Endothelial cell of umbilical vein (primary cell): ENCODE measurements around the gene RTP1. TPM values are rescaled to one million over a fixed set of nuclear protein-coding genes. Genes with fewer than 3 reads are reported as not detected.
"Not testable (repeated sequence)": the region's sequence is repeated elsewhere in the genome, so short reads cannot be mapped to it uniquely, and the experiment has no call there.

Experiments
- BruUV-seq: library from RNA; stranded (reverse); fragments of 400-500 nt; replicated peaks from 2 replicates; lab custom pipeline; 2021; lab: Mats Ljungman, UMichigan
- CTCF ChIA-PET: fragments of 300-600, 350-600 bp; sonication (Branson Sonifier 250); formaldehyde crosslinking; loops from one replicate; lab custom pipeline; 2021; ENCODE audit warnings: antibody characterized with exemption, inconsistent platforms; lab: Charles Lee
- POLR2A ChIA-PET: fragments of 300-600, 350-600 bp; sonication (Branson Sonifier 250); formaldehyde crosslinking; loops from one replicate; lab custom pipeline; 2021; ENCODE audit warnings: antibody characterized with exemption, inconsistent platforms; lab: Charles Lee
- DNase-seq: peaks from one replicate; pipeline ENCODE4 v3.0.0-alpha.2; 2011; ENCODE audit warnings: low read depth, low spot score
- FAIRE-seq: peaks from 2 replicates; lab custom pipeline; 2011; peaks lifted over from hg19 to GRCh38; lab: Jason Lieb, UNC
- H2AFZ ChIP-seq: 2 replicates; pipeline ENCODE4 v1.6.0; 2012; ENCODE audit warnings: low read depth, low read length, control low read depth, inconsistent platforms
- H3K27ac ChIP-seq: 2 replicates; pipeline ENCODE4 v1.5.1; 2011; ENCODE audit warnings: low read depth, mild to moderate bottlenecking, control low read depth, low read length, moderate library complexity; ENCODE audit not compliant: insufficient read depth
- H3K27me3 ChIP-seq, 2 experiments: 2 replicates each; pipeline versions ENCODE4 v1.6.0 to v1.6.1; 2011; ENCODE audit warnings: low read length in 2 of 2, mixed read lengths in 1 of 2; ENCODE audit not compliant: control insufficient read depth in 2 of 2, insufficient read depth in 2 of 2
- H3K36me3 ChIP-seq, 2 experiments: 2 replicates in 1 of 2; 3 replicates in 1 of 2; pipeline ENCODE4 v1.5.1; 2011; ENCODE audit warnings: low read length in 2 of 2, mild to moderate bottlenecking in 1 of 2, moderate library complexity in 1 of 2; ENCODE audit not compliant: control insufficient read depth in 2 of 2, insufficient read depth in 2 of 2; ENCODE audit errors: extremely low read depth in 1 of 2
- H3K4me1 ChIP-seq: 3 replicates; pipeline ENCODE4 v1.5.1; 2011; ENCODE audit warnings: mild to moderate bottlenecking, low read length; ENCODE audit not compliant: control insufficient read depth, insufficient read depth; ENCODE audit errors: extremely low read depth
- H3K4me2 ChIP-seq: 2 replicates; pipeline ENCODE4 v1.6.1; 2011; ENCODE audit warnings: low read length, control low read depth, mixed read lengths; ENCODE audit not compliant: insufficient read depth
- H3K4me3 ChIP-seq, 3 experiments: fragments of 200-600 bp in 1 of 3; sonication (generic), shearing (Covaris generic) in 1 of 3; replicated peaks in 1 of 3; 2 replicates each; pipeline ENCODE4 v1.5.1; 2011 to 2016; ENCODE audit warnings: control low read depth in 3 of 3, low read length in 3 of 3, mild to moderate bottlenecking in 2 of 3, inconsistent platforms in 1 of 3, low read depth in 1 of 3, moderate library complexity in 1 of 3; ENCODE audit not compliant: insufficient read depth in 1 of 3
- H3K79me2 ChIP-seq: 2 replicates; pipeline ENCODE4 v1.6.0; 2012; ENCODE audit warnings: low read length, inconsistent platforms; ENCODE audit not compliant: control insufficient read depth, insufficient read depth
- H3K9ac ChIP-seq: replicated peaks from 2 replicates; pipeline ENCODE3; 2011; ENCODE audit warnings: low read length, control low read depth; ENCODE audit not compliant: insufficient read depth; ENCODE audit errors: extremely low read depth
- H3K9me1 ChIP-seq: replicated peaks from 3 replicates; pipeline ENCODE4 v1.6.0; 2011; ENCODE audit warnings: mild to moderate bottlenecking, low read length; ENCODE audit not compliant: control insufficient read depth, insufficient read depth; ENCODE audit errors: extremely low read depth
- H3K9me3 ChIP-seq: replicated peaks from 2 replicates; pipeline ENCODE4 v1.5.1; 2012; ENCODE audit warnings: low read length, inconsistent platforms; ENCODE audit not compliant: control insufficient read depth, insufficient read depth
- H4K20me1 ChIP-seq: replicated peaks from 2 replicates; pipeline ENCODE3; 2011; ENCODE audit warnings: mild to moderate bottlenecking, low read length; ENCODE audit not compliant: control insufficient read depth, insufficient read depth; ENCODE audit errors: extremely low read depth
- EZH2 ChIP-seq: IDR thresholded peaks from 2 replicates; pipeline ENCODE4 v1.6.1; 2012; ENCODE audit warnings: borderline replicate concordance, low read depth, mild to moderate bottlenecking, moderate library complexity, low read length, inconsistent platforms; ENCODE audit not compliant: severe bottlenecking
- FOS ChIP-seq: IDR thresholded peaks from 2 replicates; pipeline ENCODE4 v1.6.1; 2011; ENCODE audit warnings: mild to moderate bottlenecking, low read length, moderate library complexity, borderline replicate concordance; ENCODE audit not compliant: insufficient read depth
- GATA2 ChIP-seq: IDR thresholded peaks from 2 replicates; pipeline ENCODE4 v1.7.0; 2011; ENCODE audit warnings: low read depth, mild to moderate bottlenecking, moderate library complexity, mixed read lengths, low read length; ENCODE audit not compliant: insufficient read length, insufficient read depth
- JUN ChIP-seq: IDR thresholded peaks from 2 replicates; pipeline ENCODE4 v1.6.1; 2011; ENCODE audit warnings: borderline replicate concordance, low read depth; ENCODE audit not compliant: insufficient read length, insufficient read depth
- MYC ChIP-seq: IDR thresholded peaks from one replicate; pipeline ENCODE4 v1.6.1; 2011; ENCODE audit warnings: mild to moderate bottlenecking, low read depth, low read length
- POLR2A ChIP-seq: IDR thresholded peaks from 2 replicates; pipeline ENCODE4 v1.6.1; 2012; ENCODE audit warnings: low read depth, mild to moderate bottlenecking, control low read depth, low read length
- POLR2AphosphoS5 ChIP-seq: IDR thresholded peaks from 2 replicates; pipeline ENCODE4 v1.6.1; 2012; ENCODE audit warnings: low read depth, mild to moderate bottlenecking, control low read depth, low read length, moderate library complexity; ENCODE audit not compliant: insufficient read depth
- dilution Hi-C: fragments of 300-500 bp; cut with MboI; formaldehyde crosslinking; loops from one replicate; pipeline ENCODE4 v1.15.0; 2019; ENCODE audit warnings: low sequenced_read_pairs; ENCODE audit not compliant: extremely low pct_ligation_motif_present
- intact Hi-C: fragments of 100-400 bp; cut with micrococcal nuclease; formaldehyde crosslinking; loops from one replicate; pipeline ENCODE4 v1.10.0; 2022
- polyA plus RNA-seq, 4 experiments: library from polyadenylated mRNA; depleted of rRNA in 3 of 4; stranded (reverse) in 3 of 4; unstranded in 1 of 4; fragments of >200 nt; gene quantifications; 2 replicates each; pipeline versions ENCODE4 v1.2.1 to v1.2.3, GENCODE V29; 2011 to 2012; ENCODE audit warnings: missing spikeins in 1 of 4
- total RNA-seq: library from RNA; stranded (reverse); gene quantifications from 2 replicates; pipeline ENCODE4 v1.2.3, GENCODE V29; 2021
- TF ChIP-seq, protein P1 (sequence below): IDR thresholded peaks from 2 replicates; pipeline ENCODE4 v1.6.1; 2011; ENCODE audit not compliant: insufficient read depth, insufficient read length
- TF ChIP-seq, protein P2 (sequence below), 2 donors: IDR thresholded peaks; 1 replicate in 1 of 2; 2 replicates in 1 of 2; pipeline ENCODE4 v1.5.1; 2011; ENCODE audit warnings: low read length in 2 of 2, mild to moderate bottlenecking in 2 of 2, moderate library complexity in 2 of 2, control low read depth in 1 of 2, inconsistent platforms in 1 of 2, low read depth in 1 of 2; ENCODE audit not compliant: insufficient read depth in 1 of 2; ENCODE audit errors: extremely low read depth in 1 of 2

RTP1 gene
- total and polyA plus RNA-seq, 2 donors (not counting 3 experiments of a cell fraction or from before 2014, with no cell fraction given) = not detected

DNA sequence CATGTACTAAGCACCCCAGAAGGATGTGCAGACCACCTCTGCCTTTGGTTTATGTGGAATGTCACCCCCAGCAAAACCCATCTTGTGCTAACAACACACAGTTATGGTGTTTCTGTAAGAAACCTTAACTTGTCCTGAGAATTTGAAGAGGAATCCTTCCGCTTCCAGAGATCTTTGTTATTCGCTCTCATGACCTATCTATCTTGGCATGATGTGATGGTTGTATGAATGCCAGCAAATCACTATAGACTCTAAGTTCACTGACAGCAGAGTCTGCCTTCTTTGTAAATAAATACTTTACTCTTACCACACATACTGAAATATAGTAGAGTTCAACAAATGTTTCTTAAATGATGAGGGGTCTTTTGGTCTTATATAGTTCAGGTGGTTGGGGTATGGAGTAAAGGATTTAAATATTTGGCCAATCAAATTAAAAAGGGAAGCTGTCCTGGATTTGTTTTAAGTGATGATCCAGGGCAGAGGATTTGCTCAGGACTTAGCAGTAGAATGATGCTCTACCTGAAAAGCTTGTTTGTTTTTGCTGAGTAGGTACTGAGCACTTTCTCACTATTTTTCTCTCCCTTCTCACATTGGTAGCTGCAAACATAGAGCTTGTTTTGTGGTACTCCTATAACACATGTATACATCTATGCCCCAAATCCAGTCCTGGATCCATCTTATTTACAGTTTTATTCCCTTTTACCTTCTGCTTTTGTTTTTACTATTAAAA lies 27.9 kb upstream of the RTP1 start:
- Histone ChIP-seq H3K9me3 (no peaks in the 10 kb centered on the region), H3K9ac (no peak overlapping the region), H3K79me2 (no peaks in the 10 kb centered on the region), H3K4me1 (no peaks in the 10 kb centered on the region), H3K4me3 (no peak overlapping the region), H3K4me2 (no peak overlapping the region), H3K27me3 (peaks cover 4 to 12% of the 10 kb centered on the region in 2 experiments), H3K27ac (no peak overlapping the region), H4K20me1 (no peaks in the 10 kb centered on the region), H3K36me3 (no peaks in the 10 kb centered on the region), H2AFZ (no peak overlapping the region), H3K9me1 (no peaks in the 10 kb centered on the region)
- DNase-seq (no peak), FAIRE-seq (no peak)
- CTCF ChIA-PET = interaction anchor here (1.0 to 1.1 kb wide), 2 partner anchors 56 to 320 kb away, joined by 4 read pairs; no protein-coding TSS in a partner anchor
- dilution Hi-C loops = no loop called here
- POLR2A ChIA-PET = no interaction called here
- TF ChIP-seq JUN (no peak), MYC (no peak), POLR2AphosphoS5 (no peak), FOS (no peak), EZH2 (no peak), POLR2A (no peak), GATA2 (no peak)
- TF ChIP-seq, protein P1, sequence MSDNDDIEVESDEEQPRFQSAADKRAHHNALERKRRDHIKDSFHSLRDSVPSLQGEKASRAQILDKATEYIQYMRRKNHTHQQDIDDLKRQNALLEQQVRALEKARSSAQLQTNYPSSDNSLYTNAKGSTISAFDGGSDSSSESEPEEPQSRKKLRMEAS = no peak
- TF ChIP-seq, protein P2, sequence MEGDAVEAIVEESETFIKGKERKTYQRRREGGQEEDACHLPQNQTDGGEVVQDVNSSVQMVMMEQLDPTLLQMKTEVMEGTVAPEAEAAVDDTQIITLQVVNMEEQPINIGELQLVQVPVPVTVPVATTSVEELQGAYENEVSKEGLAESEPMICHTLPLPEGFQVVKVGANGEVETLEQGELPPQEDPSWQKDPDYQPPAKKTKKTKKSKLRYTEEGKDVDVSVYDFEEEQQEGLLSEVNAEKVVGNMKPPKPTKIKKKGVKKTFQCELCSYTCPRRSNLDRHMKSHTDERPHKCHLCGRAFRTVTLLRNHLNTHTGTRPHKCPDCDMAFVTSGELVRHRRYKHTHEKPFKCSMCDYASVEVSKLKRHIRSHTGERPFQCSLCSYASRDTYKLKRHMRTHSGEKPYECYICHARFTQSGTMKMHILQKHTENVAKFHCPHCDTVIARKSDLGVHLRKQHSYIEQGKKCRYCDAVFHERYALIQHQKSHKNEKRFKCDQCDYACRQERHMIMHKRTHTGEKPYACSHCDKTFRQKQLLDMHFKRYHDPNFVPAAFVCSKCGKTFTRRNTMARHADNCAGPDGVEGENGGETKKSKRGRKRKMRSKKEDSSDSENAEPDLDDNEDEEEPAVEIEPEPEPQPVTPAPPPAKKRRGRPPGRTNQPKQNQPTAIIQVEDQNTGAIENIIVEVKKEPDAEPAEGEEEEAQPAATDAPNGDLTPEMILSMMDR (IDR thresholded peaks at IDR 0.05; ENCODE audit: extremely low read depth in 1 of 2, insufficient read depth in 1 of 2, low read depth in 1 of 2, low read length in 2 of 2) = no peak
- BruUV-seq = no TSS peak
- intact Hi-C loops = loop anchor here (10.0 kb wide), 1 partner anchor 555 kb away; the partner anchor contains the start of gene AHSG

DNA sequence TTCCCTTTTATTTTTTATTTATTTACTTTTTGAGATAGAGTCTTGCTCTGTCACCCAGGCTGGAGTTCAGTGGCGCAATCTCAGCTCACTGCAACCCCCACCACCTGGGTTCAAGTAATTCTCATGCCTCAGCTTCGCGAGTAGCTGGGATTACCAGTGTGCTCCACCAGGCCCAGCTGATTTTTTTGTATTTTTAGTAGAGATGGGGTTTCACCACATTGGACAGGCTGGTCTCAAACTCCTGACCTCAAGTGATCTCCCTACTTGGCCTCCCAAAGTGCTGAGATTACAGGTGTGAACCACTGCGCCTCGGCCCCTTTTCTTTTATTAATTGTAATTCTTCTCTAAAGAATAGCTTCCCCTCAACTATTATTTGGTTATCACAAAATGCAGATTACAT lies 26.4 kb upstream of the RTP1 start:
- H3K79me2 ChIP-seq, H3K27ac ChIP-seq, H3K4me3 ChIP-seq, DNase-seq, H3K9ac ChIP-seq, BruUV-seq, H3K36me3 ChIP-seq, H3K9me3 ChIP-seq, POLR2A ChIA-PET, FAIRE-seq, H4K20me1 ChIP-seq, H3K9me1 ChIP-seq, H3K4me2 ChIP-seq, intact Hi-C loops, H2AFZ ChIP-seq, dilution Hi-C loops, H3K4me1 ChIP-seq: not testable (repeated sequence)
- H3K27me3 ChIP-seq = peaks cover 4 to 12% of the 10 kb centered on the region in 2 experiments
- CTCF ChIA-PET = interaction anchor here (1.3 to 1.4 kb wide), 2 partner anchors 31 to 322 kb away, joined by 4 to 10 read pairs; partner anchors contain the start of gene RPL39L
